Measurements from ENCODE around the gene DGAT2.

DGAT2 gene

DNA sequence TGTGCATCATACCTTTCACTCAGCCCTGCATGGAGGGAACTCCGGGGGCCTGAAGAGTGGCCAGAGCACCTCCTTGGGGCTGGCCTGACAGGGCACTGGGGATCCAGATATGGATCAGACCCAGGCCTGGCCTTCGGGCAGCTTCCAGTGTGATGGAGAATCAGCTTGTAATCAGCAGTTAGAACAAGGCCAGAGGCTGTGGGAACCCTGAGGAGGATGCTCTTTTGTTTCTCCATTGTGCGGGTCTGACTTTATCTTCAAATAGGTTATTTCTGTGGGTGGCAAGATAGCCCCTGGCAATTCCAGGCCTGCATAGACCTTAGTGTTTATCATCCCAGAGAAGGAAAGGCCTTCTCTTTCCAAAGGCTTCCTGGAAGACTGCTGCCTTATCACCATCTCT, 12.3 kb downstream of the DGAT2 start:
- DNase-seq (ENCODE audit: low spot score), result no peak

DNA sequence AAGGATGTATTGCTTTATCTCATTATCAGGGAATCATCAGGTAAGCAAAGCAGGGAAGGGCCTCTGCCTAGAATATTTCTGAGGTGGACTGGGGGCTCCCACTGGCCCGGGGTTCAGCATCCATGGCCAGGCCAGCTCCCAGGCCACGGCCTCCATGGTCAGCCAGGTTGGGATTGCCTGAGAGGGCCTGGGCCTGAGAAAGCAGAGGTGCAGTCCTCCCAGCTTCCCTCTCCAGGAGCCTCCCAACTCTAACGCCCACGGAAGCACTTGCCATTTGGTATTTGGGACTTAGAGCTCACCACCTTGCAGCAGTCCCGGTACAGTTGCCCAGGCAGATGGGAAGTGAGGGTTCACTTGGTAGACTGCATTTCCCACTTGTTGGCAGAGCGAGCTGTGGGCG, 12.7 kb downstream of the DGAT2 start:
- DNase-seq (ENCODE audit: low spot score), result no peak

DNA sequence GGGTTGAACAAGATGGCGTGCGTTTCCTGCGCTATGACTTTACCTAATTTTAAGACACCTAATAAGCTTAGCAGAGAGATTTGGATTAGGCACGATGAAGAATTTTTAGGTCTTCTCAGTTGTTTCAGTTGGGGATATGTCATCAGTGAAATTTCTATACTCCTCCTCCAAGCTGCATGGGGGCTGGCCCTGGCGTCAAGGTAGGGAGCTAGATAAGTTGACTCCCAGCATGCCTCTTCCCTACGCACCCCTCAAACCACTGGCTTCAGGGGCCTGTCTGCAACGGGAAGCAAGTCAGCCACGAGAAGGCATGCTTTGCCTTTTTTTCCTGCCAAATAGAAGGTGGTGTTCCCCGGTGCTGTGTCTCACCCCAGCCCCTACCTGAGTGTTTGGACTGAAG, 13.3 kb downstream of the DGAT2 start:
- DNase-seq (ENCODE audit: low spot score), result no peak

DNA sequence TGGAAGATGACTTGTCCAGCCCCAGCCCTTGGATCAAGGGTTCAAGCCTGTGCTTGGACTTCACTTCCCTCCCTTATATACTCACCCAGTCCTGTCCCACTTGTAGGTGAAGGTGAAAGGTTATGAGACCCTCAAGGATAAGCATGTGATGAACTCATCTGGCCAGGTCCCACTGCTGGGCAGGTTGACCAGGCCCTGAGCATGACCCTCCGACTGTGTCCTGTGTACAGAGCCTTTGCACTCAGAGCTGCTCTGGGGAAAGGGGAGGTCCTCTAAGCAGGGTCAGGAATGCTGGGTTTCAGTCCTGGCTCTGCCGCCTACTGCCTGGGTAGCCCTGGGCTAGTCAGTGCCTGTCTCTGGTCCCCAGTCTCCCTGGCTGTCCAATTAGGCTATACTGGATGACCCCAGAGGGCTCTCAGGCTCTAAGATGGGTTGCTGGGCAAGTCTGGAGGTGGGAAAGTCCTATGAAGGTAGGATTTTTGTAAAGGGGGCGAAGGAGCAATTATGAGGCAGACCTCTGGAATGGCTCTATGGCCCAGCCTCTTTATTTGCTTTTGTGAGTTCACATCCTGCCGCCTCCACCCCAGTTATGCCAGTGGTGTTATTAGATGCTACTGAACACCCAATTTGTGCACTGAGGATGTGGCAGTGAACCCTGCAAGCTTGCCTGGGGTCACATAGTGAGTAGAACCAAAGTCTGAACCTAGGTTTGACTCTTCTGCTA, 14.1 kb downstream of the DGAT2 start:
- no peak for DNase-seq (ENCODE audit: low spot score)

DNA sequence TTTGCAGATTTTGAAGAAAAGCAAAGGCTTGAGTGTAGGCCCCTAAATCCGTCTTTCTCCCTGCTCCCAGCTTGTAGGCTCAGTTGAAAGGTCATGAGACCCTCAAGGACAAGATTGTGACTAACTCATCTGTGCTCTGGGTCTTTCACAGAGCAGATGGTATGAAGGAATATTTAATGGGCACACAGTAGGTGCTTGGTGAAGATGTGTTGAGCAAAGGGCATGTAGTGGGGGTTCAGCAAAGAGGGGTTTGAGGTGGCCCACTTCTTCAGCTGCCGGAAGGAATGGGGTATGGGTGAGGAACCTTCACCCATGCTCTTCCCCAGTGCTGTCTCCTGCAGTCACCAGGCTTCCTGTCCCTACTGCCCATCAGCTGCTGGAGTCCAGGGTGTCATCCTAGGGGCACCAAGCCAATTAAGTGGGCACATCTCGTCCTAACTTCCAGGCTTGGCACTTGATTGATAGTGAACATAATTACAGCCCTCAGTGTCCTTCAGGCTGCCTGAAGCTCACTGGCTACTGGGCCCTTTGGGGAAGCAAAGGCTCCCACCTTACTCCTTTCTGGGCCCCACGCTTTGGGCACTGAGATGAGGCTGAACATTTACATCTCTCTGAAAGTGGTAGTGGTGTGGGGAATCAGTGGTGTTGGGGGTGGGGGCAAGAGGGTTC, 15.0 kb downstream of the DGAT2 start:
- DNase-seq (ENCODE audit: low spot score), result no peak

DNA sequence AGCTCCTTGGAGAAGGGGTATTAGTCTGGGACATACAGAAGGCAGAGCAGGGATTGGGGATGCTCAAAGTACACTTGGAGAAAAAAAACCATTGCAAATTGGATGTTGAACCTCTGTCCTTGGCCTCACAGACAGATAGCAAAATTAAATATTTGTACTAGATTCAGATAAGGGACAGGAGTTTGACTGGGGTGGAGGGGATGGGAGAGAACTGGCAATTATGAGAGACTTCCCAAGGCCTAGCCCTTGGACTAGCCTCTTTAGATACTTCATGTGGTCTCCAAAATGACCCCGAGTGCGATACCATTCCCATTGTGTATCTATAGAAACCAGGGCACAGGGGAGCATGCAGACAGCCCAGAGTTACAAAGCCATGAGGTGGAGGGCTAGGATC, 15.5 kb downstream of the DGAT2 start:
- DNase-seq (ENCODE audit: low spot score), result no peak

DNA sequence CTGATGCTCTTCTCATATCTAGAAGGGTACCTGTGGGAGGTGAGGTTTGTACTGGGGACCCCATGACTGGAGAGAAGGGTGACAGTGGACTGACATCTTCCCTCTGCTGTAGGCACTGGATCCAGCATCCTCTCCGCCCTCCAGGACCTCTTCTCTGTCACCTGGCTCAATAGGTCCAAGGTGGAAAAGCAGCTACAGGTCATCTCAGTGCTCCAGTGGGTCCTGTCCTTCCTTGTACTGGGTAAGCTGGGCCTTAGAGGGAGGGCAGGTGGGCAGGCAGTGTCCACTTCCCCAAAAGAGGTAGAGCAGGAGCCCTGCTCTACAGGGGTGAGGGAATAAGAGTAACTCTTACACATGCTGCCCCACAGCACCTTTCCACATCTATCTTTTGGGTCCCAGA, 15.9 kb downstream of the DGAT2 start:
- DNase-seq (ENCODE audit: low spot score), result no peak

DNA sequence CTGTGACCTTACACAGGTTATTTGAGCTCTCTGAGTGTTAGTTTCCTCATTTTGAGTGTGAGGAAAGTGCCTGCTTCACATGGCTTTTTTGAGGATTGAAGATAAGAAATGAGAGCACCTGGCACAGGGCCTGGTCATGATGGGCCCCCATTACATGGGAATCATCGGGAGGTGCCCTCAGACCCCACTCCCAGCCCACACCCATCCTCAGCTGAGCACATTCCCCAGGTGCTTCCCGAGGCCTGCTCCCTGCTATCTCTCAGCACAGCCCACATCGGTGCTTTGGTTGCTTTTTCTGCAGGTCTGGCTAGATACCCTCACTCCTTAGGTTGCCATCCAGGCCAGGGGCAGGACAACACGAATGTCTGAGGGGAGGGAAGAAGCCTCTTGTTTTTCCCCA, 16.6 kb downstream of the DGAT2 start:
- DNase-seq (ENCODE audit: low spot score), result no peak

DNA sequence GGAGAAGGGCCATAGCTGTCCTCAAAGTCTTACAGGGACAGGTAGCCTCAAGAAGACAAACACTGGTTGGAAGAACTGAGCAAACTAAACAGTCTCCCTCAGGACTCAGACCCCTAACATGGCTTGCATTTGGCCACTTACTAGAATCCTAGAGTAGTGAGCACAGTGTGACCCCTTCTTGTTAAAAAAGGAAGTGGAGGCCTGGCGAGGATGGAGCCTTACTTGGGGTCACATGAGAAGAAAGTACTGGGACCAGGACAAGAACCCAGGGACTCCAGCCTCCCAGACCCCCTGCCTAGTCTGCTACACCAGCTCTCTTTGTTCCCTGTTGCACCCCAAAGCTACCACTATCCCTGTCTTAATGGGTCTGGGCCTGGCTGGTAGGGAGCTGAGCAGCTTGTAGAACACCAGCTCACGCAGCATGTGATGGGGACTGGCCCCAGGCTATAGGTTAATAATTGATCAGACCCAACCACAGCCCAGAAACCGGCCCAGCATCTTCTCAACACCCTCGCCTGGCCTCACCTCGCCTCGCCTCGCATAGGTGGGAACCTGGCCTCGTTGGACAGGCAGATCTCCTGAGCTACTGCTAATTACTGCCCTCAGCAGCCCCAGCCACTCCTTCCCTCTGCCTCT, 17.6 kb downstream of the DGAT2 start:
- no peak for DNase-seq (ENCODE audit: low spot score)

DNA sequence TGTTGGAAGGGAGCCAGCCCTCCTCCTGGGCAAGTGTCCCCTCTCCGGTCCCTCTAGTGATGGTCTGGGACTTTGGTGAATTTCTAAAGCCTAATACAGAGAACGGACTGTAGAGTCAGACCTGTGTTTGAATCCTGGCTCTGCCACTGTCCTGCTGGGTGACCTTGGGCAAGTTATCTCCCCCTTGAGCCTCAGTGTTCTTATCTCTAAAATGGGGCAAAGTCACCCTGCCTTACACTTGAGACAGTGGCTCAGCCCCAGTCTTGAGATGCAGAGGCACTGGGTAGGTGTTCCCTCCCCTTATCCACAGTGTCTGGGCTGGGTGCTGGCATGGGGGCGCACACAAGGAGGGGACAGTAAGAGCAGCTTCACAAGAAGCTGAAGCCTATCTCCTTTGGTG, 20.9 kb downstream of the DGAT2 start:
- DNase-seq (ENCODE audit: low spot score), result no peak

DNA sequence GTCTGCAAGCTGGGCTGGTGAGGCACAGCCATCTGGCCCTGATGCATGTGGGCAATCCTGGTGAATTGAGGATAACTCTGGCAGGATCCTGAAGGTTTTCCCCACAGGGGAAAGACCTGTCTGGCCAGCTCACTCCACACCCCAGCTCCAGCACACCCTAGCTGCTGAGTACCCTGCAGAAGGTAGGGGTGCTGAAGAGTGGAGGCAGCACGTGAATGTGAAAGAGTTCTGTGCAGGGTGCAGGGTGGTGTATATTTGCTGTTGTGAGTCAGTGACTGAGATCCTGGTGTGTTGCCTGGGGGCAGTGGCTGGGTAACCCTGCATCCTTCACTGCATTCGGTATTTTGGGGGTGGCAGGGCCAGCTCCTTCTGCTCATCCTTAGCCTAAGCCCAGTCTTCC, 22.4 kb downstream of the DGAT2 start:
- DNase-seq (ENCODE audit: low spot score), result no peak

DNA sequence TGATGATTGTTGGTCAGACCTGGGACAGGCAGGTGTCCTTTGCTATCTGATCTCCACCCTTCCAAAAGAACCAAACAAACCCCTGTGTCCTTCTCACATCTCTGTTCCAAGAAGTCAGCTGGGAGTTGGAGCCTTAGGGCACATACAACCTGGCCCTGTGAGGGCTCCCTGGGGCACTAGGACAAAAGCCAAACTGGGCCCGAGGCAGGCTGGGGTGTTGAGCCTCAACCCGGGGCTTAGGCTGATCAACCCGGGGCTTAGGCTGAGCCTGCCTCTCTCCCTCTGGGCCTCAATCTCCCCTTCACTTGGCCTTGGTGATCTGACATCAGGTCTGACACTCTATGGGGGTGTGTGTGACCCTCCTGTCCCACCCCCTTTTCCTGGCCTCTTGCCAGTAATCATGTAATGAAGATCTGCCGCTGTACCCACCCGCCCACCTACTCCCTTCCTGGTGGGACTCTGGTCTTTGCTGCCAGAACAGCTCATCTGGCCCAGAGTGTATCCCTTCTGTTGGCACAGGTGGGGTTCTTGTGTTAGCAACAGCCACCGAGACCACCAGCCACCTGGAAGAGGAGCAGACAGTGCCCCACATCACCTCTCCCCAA, 23.7 kb downstream of the DGAT2 start:
- DNase-seq (ENCODE audit: low spot score), result no peak

DNA sequence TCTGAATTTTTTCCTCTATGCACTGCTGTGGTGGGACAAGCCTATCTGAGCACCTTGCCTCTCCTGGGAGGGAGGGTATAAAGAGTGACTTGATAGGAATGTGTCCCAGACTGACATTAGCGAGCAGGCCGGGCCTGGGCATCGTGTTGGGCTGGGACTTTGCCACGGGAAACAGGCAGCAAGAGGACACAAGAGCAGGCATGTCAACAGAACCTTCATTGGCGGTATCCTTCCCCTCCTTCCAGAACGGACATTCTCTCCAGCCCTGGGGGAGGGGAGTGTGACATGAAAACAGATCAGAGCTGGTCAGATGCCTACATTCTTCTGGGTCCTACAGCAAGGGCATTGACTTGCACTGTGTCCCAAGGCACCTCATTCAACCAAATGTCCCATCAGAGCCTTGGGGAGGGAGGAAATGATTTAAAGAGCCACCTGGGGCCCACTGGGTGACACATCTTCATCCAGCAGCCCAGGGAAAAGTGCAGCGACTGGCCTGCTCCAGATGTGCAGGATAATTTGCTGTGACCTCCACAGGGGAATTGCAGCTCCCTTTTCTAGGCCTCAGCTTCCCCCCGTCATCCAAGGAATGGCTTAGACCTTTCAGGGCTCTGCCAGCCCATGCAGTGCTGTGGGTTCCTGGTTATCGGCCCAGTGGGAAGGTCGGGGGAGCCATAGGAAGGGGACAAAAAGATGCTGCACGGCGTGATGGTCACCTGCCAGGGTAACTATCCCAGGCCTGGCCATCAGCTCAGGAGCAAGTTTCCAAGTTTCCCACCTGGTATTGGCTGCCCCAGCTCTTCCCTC, 24.6 kb downstream of the DGAT2 start:
- no peak for DNase-seq (ENCODE audit: low spot score)

DNA sequence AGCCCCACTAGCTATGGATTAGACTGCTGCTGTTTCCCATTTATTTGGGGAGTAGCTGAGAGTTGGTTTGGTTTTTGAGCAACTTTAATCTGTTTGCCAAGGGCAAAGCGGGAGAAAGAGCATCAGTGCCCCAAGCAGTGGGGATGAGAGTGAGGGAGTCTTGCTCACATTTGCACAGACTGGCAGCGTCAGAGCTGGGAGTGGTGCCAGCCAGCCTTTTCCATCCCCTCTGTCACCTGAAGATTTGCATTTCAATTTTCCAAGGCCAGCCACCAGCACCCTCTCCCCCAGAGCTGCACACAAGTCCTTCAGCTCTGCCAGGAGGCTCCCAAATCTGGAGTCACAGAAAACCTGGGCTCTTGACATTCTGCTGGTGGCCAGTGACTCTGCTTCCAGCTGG, 25.4 kb downstream of the DGAT2 start:
- no peak for DNase-seq (ENCODE audit: low spot score)

DNA sequence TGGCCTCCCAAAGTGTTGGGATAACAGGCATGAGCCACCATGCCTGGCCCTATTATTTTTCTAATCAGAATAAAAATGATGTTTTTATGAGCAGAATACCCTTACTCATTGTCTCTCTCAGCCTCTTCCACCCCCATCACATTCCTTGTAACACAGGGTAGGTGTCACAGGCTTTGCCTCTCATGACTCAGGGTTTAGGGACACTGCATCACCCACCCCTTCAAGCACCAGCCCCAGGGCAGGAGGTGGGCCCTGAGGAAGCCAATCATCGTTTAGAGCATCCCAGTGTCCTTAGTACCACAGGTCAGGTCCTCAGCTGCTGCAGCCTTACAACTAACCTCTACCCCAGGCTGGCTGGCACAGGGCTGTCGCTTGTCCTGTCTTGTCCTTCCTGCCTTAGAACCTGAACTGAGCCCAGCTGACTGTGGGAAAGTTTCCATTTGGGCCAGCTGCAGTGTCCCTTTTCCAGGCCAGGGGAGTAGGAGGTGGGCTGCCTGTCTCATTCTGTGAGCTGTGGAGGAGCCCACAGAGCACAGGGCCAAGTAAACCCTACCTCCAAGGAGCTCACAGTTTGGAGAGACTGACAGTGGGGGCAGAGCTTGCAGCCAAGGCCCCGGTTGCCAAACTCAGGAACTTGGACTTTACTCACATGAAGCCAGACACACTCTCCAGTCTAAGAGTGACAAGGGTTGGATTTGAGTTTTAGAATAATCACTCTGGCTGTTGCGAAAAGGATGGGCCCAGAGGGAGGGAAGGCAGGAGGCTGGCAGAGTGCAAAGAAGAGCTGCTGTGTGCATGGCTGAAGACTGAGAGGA, 26.9 kb downstream of the DGAT2 start:
- DNase-seq (ENCODE audit: low spot score), result no peak

DNA sequence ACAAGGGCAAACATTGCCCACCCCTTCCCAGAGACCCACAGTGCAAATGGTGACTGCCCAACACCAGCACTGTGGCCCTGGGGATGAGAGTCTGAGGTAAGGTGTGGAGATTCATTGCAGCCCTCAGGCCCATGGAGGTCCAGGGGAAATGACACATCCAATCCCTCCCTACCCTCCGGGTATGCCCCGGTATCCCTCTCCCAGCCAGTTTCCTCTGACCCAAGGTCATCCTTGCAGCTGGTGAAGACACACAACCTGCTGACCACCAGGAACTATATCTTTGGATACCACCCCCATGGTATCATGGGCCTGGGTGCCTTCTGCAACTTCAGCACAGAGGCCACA, 27.5 kb downstream of the DGAT2 start:
- DNase-seq (ENCODE audit: low spot score), result no peak

DNA sequence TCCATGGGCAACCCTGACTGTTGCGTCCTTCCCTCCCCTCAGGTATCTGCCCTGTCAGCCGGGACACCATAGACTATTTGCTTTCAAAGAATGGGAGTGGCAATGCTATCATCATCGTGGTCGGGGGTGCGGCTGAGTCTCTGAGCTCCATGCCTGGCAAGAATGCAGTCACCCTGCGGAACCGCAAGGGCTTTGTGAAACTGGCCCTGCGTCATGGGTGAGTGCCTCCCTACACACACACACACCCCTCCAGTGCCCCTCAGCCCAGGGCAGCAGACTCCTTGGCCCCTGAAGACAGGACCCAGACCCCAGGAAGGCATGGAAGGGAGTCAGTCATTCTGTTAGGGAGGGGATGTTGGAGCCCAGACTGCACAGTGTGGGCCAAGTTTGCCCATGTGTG, 28.5 kb downstream of the DGAT2 start:
- no peak for DNase-seq (ENCODE audit: low spot score)

DNA sequence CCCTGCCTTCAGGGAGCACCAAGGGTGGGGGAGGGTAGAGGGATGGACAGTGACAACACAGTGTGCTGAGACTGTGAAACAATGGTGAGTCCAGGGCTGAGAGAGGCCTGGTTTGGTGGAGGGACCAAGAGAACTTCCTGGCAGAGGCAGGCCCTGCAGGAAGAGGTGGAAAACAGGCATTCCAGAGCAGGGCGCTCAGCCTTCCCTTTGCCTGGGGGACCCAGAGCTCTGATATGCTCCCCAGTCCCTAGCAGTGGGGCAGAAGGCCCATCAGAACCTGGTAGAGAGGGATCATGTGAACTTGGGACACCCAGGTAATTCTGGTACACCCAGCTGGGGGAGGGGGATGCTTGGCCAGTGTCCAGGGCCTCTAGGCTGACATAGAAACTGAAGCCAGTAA, 29.2 kb downstream of the DGAT2 start:
- DNase-seq (ENCODE audit: low spot score), result no peak

DNA sequence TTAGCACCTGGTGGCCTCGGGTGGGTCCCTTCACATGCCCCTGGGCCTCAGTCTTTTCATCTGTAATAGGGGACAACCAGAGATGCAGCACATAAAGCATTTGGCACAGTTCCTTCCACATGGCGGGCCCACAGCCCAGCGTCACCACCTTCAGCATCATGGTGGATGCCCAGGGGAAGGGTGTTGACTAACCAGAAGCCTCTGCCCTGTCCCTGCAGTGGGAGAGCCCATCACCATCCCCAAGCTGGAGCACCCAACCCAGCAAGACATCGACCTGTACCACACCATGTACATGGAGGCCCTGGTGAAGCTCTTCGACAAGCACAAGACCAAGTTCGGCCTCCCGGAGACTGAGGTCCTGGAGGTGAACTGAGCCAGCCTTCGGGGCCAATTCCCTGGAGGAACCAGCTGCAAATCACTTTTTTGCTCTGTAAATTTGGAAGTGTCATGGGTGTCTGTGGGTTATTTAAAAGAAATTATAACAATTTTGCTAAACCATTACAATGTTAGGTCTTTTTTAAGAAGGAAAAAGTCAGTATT, 31.6 kb downstream of the DGAT2 start:
- DNase-seq (ENCODE audit: low spot score), result no peak

DNA sequence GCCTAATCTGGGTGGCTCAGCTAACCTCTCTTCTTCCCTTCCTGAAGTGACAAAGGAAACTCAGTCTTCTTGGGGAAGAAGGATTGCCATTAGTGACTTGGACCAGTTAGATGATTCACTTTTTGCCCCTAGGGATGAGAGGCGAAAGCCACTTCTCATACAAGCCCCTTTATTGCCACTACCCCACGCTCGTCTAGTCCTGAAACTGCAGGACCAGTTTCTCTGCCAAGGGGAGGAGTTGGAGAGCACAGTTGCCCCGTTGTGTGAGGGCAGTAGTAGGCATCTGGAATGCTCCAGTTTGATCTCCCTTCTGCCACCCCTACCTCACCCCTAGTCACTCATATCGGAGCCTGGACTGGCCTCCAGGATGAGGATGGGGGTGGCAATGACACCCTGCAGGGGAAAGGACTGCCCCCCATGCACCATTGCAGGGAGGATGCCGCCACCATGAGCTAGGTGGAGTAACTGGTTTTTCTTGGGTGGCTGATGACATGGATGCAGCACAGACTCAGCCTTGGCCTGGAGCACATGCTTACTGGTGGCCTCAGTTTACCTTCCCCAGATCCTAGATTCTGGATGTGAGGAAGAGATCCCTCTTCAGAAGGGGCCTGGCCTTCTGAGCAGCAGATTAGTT, 32.3 kb downstream of the DGAT2 start:
- peak; percentile 59 for DNase-seq (ENCODE audit: low spot score)
